ENCODE results near the gene ATMIN. TPM values are rescaled to one million over a fixed set of nuclear protein-coding genes. Genes with fewer than 3 reads are reported as not detected.

Gene ATMIN
- total RNA-seq, 1 donor from 2014 or later: 40.0 TPM

DNA sequence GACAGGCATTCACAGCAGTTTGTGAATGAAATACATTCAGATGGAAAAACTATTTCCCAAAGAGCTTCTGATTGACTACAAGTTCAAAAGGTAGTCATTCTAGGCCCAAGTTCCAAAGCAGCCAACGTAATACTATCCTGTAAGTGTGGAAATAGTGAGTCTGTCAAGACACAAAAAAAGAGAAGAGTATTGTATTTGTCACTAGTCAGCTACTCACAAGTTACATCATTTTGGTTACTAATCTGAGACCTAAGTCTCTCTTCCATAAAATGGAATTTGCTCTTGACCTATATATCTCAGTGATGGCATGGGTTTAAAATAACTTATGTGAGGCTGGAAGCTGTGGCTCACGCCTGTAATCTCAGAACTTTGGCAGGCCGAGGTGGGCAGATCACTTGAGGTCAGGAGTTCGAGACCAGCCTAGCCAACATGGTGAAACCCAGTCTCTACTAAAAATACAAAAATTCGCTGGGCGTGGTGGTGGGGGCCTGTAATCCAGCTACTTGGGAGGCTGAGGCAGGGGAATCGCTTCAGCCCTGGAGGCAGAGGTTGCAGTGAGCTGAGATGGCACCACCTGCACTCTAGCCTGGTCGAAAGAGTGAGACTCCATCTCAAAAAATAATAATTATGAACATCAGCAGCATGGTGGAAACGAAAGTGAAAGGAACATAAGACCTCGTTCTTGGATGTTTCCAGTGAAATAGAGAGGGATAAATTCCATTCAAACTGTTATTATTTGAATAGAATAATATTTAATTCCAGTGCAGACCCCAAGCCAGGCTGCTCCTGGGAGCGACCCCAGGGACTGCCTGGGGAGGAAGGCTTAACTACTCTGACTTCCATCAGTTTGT is 31.8 kb upstream of the ATMIN start:
- H3K4me3 Mint-ChIP-seq (ENCODE audit: unreplicated experiment): peak overlapping the region; percentile 40
- Histone ChIP-seq H2AFZ (ENCODE audit: low read depth, low read length) (no peak overlapping the region), H3K4me3 (ENCODE audit: insufficient read depth, low read depth, low read length) (no peak overlapping the region), H3K36me3 (ENCODE audit: insufficient read depth, low read length) (no peaks in the 10 kb centered on the region), H3K4me1 (ENCODE audit: insufficient read depth, low read length) (peaks cover 19% of the 10 kb centered on the region), H3K9me3 (ENCODE audit: insufficient read depth, low read depth, low read length) (no peaks in the 10 kb centered on the region), H3K27me3 (ENCODE audit: insufficient read depth, low read length) (no peaks in the 10 kb centered on the region), H3K79me2 (ENCODE audit: insufficient read depth, low read length) (peaks cover 91% of the 10 kb centered on the region), H3K4me2 (ENCODE audit: low read length) (peak overlapping the region; percentile 93), H3K27ac (ENCODE audit: low read depth, low read length) (peak overlapping the region; percentile 6), H3K9ac (ENCODE audit: low read length) (peak overlapping the region; percentile 34), H4K20me1 (ENCODE audit: insufficient read depth, low read length) (peaks cover 50% of the 10 kb centered on the region)
- H3K27ac Mint-ChIP-seq (ENCODE audit: unreplicated experiment): peak overlapping the region; percentile 63
- peaks cover 9% of the 10 kb centered on the region for H3K4me1 Mint-ChIP-seq (ENCODE audit: low read depth, unreplicated experiment)
- no peaks in the 10 kb centered on the region for H3K36me3 Mint-ChIP-seq (ENCODE audit: low read depth, unreplicated experiment)
- DNase-seq (ENCODE audit: low read depth) (peak; percentile 26), FAIRE-seq (no peak)
- TF ChIP-seq, protein P1, sequence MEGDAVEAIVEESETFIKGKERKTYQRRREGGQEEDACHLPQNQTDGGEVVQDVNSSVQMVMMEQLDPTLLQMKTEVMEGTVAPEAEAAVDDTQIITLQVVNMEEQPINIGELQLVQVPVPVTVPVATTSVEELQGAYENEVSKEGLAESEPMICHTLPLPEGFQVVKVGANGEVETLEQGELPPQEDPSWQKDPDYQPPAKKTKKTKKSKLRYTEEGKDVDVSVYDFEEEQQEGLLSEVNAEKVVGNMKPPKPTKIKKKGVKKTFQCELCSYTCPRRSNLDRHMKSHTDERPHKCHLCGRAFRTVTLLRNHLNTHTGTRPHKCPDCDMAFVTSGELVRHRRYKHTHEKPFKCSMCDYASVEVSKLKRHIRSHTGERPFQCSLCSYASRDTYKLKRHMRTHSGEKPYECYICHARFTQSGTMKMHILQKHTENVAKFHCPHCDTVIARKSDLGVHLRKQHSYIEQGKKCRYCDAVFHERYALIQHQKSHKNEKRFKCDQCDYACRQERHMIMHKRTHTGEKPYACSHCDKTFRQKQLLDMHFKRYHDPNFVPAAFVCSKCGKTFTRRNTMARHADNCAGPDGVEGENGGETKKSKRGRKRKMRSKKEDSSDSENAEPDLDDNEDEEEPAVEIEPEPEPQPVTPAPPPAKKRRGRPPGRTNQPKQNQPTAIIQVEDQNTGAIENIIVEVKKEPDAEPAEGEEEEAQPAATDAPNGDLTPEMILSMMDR (IDR thresholded peaks at IDR 0.05; ENCODE audit: insufficient read depth, low read depth, low read length): no peak
- no peak for TF ChIP-seq EZH2 (IDR thresholded peaks at IDR 0.05; ENCODE audit: insufficient read depth, low read length)
- H3K9me3 Mint-ChIP-seq (ENCODE audit: unreplicated experiment): no peaks in the 10 kb centered on the region
- H3K27me3 Mint-ChIP-seq (ENCODE audit: low read depth, unreplicated experiment): no peaks in the 10 kb centered on the region

GRCh38 chr16:81004646-81005353 is 30.8 kb upstream of the ATMIN start:
- Mint-ChIP-seq H3K36me3 (ENCODE audit: low read depth, unreplicated experiment) (no peaks in the 10 kb centered on the region), H3K4me3 (ENCODE audit: unreplicated experiment) (peak overlapping the region; percentile 40), H3K4me1 (ENCODE audit: low read depth, unreplicated experiment) (peaks cover 9% of the 10 kb centered on the region), H3K9me3 (ENCODE audit: unreplicated experiment) (no peaks in the 10 kb centered on the region), H3K27ac (ENCODE audit: unreplicated experiment) (peak overlapping the region; percentile 64), H3K27me3 (ENCODE audit: low read depth, unreplicated experiment) (no peaks in the 10 kb centered on the region)
- Histone ChIP-seq H3K9me3 (ENCODE audit: insufficient read depth, low read depth, low read length) (no peaks in the 10 kb centered on the region), H3K4me3 (ENCODE audit: insufficient read depth, low read depth, low read length) (peak overlapping the region; percentile 17), H3K27ac (ENCODE audit: low read depth, low read length) (no peak overlapping the region), H3K79me2 (ENCODE audit: insufficient read depth, low read length) (peaks cover 91% of the 10 kb centered on the region), H3K9ac (ENCODE audit: low read length) (peak overlapping the region; percentile 34), H3K36me3 (ENCODE audit: insufficient read depth, low read length) (no peaks in the 10 kb centered on the region), H2AFZ (ENCODE audit: low read depth, low read length) (no peak overlapping the region), H3K4me2 (ENCODE audit: low read length) (peak overlapping the region; percentile 93), H3K4me1 (ENCODE audit: insufficient read depth, low read length) (peaks cover 19% of the 10 kb centered on the region), H4K20me1 (ENCODE audit: insufficient read depth, low read length) (peaks cover 41% of the 10 kb centered on the region), H3K27me3 (ENCODE audit: insufficient read depth, low read length) (no peaks in the 10 kb centered on the region)
- TF ChIP-seq, protein P1 (IDR thresholded peaks at IDR 0.05; ENCODE audit: insufficient read depth, low read depth, low read length): peak; percentile 72
- no peak for TF ChIP-seq EZH2 (IDR thresholded peaks at IDR 0.05; ENCODE audit: insufficient read depth, low read length)
- FAIRE-seq (no peak), DNase-seq (ENCODE audit: low read depth) (no peak)
